Right cardiac atrium (tissue), 5 donors: ENCODE measurements around the gene RABL6. TPM values are rescaled to one million over a fixed set of nuclear protein-coding genes. Genes with fewer than 3 reads are reported as not detected.
A peak's percentile ranks its signal among the peaks of the same experiment; 100 is the strongest.

ENCODE experiments used
- ATAC-seq, 2 donors: fragments of 200-7000 bp; cut with Tn5 transposase; one replicate each; pipeline versions ENCODE4 v1.8.0 to v1.9.1; 2020; ENCODE audit warnings: moderate library complexity in 2 of 2, mild to moderate bottlenecking in 1 of 2
- DNase-seq, 3 donors: peaks; one replicate each; pipeline ENCODE4 v3.0.0-alpha.2; 2020
- H3K27ac ChIP-seq: one replicate; pipeline ENCODE4 v1.5.1; 2013; ENCODE audit warnings: mild to moderate bottlenecking, low read length, control low read depth, moderate library complexity
- H3K27me3 ChIP-seq: one replicate; pipeline ENCODE4 v1.6.1; 2013; ENCODE audit not compliant: control insufficient read depth, insufficient read depth
- H3K4me1 ChIP-seq: one replicate; pipeline ENCODE4 v1.6.1; 2013; ENCODE audit warnings: low read length; ENCODE audit not compliant: control insufficient read depth, insufficient read depth
- H3K4me3 ChIP-seq: one replicate; pipeline ENCODE4 v1.5.1; 2013; ENCODE audit warnings: low read length, control low read depth
- H3K9me3 ChIP-seq: one replicate; pipeline ENCODE4 v1.6.1; 2013; ENCODE audit warnings: low read length; ENCODE audit not compliant: control insufficient read depth
- WGBS: extraction: QIAGEN DNeasy Blood & Tissue Kit; methylation state at CpG from one replicate; pipeline ENCODE4 v1.1.7; 2013; 5-methylcytosine and 5-hydroxymethylcytosine counted together
- intact Hi-C, 4 donors: fragments of 100-400 bp; cut with DNase I; formaldehyde crosslinking; loops; one replicate each; pipeline versions ENCODE4 v1.11.0 to v1.14.0; 2022 to 2023
- polyA plus RNA-seq: library from polyadenylated mRNA; stranded (reverse); fragments of 200-250 nt; gene quantifications from one replicate; pipeline ENCODE4 v1.2.3, GENCODE V29; 2013
- total RNA-seq, 4 donors: library from RNA; stranded (reverse); fragmentation: NEBNext Ultra II Directional; extraction: Animal tissue kit (Norgen Biotek cat#: 25700); gene quantifications; one replicate each; pipeline ENCODE4 v1.2.1, GENCODE V29; 2021
- donor health status: healthy with polysubstance abuse.
- donor health status: DM: no; HTN: yes; CAD: no.
- donor health status: DM: no; HTN: no; CAD: no.
- donor health status: DM: no; HTN: yes; CAD: no; lungs with severe emphysema.
- donor health status: DM: yes; HTN: yes; CAD: no.

The RABL6 gene
- total and polyA plus RNA-seq, 5 donors: 67.3 to 87.2 (median 72.1) TPM

DNA sequence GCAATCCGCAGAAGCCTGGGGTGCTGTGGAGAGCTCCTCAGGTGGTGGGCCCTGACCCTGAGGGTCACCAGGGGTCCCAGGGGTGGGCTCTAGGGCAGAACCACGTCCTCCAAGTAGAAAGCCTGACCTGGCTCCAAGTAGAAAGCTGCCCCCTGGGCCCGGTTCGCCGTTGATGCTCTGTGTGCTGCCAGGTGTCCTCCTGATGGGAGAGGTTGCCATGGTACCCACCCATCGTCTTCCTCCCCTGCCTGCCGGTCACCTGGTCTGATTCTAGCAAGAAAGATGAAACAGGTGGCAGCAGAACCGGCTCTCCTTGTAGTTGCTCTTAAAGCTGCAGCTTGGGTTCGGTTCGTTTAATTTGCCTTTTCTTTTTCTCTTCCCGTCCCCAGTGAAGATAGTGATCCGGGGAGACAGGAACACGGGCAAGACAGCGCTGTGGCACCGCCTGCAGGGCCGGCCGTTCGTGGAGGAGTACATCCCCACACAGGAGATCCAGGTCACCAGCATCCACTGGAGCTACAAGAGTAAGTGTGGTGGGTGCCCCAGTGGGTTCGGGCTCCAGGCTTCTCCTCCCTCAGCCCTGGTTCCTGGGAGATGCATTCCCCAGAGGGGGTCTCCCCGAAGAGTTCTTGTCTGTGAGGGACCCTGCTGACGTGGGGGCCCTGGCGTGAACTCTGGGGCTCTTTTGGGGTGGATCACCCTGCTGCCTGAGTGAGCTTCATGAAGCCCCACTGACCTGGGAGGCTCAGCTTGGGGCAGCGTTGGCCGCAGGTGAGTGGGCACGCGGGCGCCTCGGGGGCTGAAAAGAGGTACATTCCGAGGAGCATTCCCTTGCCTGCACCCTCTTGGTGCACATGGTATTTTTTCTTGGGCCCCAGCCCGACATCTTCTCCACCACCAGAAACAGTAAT is 15.6 kb downstream of the RABL6 start:
- H3K9me3 ChIP-seq: no peaks in the 10 kb centered on the region
- H3K4me3 ChIP-seq: no peak overlapping the region
- WGBS: 89% methylated on average over 30 of the region's 30 CpGs
- H3K27ac ChIP-seq: no peak overlapping the region
- peaks cover 5% of the 10 kb centered on the region for H3K4me1 ChIP-seq
- intact Hi-C loops: no loop called here
- peak in 2 of 3 donors; percentile 34 to 44 for DNase-seq
- no peaks in the 10 kb centered on the region for H3K27me3 ChIP-seq
- no peak for ATAC-seq

DNA sequence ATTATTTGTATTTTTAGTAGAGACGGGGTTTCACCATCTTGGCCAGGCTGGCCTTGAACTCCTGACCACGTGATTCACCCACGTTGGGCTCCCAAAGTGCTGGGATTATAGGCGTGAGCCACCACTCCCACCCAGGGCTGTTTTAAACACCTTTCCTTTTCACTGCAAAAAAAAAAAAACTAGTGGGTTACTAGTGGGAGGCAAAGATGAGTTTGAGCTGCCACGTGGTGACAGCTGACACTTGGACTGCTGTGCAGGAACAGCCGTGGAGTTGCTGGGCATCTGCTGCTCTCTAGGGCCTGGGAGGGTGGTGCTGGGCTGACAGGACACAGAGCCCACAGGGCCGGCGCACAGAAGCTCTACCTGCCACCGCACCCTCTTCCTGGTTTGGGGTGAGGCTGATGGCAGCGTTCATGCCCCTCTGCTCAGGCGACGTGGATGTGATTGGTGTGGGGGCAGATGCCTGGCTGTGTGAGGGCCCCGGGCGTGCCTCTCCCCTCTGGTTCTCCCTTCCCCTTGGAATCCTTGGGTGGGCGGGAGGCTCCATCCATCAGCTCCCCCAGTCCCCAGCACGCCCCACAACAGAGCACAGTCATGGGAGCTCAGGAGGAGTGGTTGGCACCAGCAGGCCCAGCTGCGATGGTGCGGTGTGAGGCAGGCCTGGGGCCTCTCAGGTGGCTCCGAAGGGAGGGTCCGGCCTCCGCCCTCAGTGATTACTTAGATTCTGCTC is 16.9 kb downstream of the RABL6 start:
- no peak overlapping the region for H3K4me3 ChIP-seq
- intact Hi-C loops: no loop called here
- peaks cover 5% of the 10 kb centered on the region for H3K4me1 ChIP-seq
- ATAC-seq (no peak), DNase-seq (peak in 1 of 3 donors; percentile 29)
- H3K27ac ChIP-seq: no peak overlapping the region
- WGBS: 91% methylated on average over 21 of the region's 21 CpGs
- H3K27me3 ChIP-seq: no peaks in the 10 kb centered on the region
- no peaks in the 10 kb centered on the region for H3K9me3 ChIP-seq

DNA sequence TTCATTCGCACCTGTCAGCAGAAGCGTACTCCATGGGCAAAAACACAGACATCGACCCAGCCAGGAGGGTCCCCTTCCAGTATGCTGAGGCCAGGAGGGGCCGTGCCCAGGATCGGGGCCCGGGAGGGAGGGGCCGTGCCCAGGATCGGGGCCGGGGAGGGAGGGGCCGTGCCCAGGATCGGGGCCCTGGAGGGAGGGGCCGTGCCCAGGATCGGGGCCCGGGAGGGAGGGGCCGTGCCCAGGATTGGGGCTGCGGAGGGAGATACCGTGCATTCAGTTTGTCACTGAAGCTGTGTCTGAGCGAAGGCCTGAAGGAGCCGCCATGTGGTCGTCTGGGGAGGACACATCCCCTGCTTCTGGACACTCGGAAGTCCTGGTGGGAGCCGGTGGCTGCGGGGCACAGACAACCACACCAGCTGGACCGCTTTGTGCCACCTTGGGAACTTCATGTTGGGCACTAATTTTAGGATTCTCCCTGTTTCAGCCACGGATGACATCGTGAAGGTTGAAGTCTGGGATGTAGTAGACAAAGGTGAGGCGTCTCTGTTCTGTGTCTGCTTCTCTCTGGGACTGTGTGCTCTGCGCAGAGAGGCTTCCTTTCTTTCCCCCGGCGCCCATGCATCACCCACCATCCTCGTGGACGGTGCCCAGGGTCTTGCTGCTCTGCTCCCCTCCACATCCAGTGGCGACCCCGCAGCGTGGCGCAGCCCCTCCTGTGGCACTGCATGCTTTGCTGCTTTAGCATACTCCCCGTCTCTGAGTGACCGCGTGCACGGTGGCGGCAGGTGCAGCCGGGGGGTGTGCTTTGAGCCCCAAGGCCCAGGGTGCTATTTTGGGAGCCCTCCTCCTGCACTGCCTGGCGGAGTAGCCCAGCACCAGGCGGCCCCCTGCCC is 17.8 kb downstream of the RABL6 start:
- 91% methylated on average over 44 of the region's 44 CpGs for WGBS
- Histone ChIP-seq H3K4me1 (peaks cover 5% of the 10 kb centered on the region), H3K4me3 (no peak overlapping the region), H3K27ac (no peak overlapping the region), H3K9me3 (no peaks in the 10 kb centered on the region), H3K27me3 (no peaks in the 10 kb centered on the region)
- ATAC-seq (no peak), DNase-seq (peak in 2 of 3 donors; percentile 12 to 50)
- intact Hi-C loops: no loop called here

GRCh38 chr9:136826188-136826541 is 18.4 kb downstream of the RABL6 start:
- Histone ChIP-seq H3K9me3 (no peaks in the 10 kb centered on the region), H3K4me3 (no peak overlapping the region), H3K27ac (no peak overlapping the region), H3K4me1 (peaks cover under 1% of the 10 kb centered on the region), H3K27me3 (no peaks in the 10 kb centered on the region)
- intact Hi-C loops: no loop called here
- no peak for DNase-seq
- ATAC-seq: no peak
- 91% methylated on average over 17 of the region's 17 CpGs for WGBS

DNA sequence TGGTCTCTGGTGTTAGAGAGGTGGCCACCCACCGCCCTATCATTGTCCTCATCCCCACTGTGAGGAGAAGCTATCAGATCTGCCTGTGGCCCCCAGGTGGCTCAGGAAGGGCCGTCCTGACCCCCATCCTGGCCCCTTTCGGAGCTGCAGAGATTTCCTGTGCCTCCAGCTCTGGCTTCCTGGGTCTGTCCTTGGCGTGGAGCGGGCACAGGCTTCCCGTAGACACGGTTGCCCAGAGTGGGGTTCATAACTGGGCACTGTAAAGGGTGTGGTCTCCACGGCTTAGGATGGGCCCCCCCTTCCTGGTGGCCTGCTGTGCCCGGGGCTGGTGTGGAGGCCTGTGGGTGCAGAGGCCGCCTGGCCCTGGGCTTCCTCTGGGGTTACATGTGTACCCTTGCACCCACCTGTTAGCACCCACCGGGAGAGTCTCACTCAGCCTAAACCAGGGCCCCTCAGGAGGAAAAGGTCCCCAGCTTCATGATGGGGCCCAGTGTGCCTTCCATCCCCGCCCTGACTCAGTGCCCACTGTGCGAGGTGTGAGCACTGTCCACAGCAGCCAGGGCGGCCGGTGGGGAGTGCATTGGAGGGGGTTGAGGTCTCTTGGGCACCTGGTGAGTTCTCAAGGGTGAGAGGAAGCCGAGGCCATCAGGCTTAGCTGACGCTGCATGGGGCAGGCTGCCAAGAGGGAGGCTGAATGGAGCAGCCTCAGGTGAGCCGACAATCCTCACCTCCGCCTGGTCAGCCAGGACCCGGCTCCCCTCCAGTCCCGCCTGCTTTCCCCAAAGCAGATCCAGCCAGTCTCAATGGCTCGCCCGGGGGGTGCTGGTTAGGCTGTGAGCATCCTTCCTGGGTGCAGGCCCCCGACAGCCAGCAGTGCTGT is 19.2 kb downstream of the RABL6 start:
- H3K27me3 ChIP-seq: no peaks in the 10 kb centered on the region
- H3K4me3 ChIP-seq: no peak overlapping the region
- H3K27ac ChIP-seq: no peak overlapping the region
- peak in 2 of 3 donors; percentile 47 for DNase-seq
- intact Hi-C loops: no loop called here
- H3K9me3 ChIP-seq: no peaks in the 10 kb centered on the region
- 90% methylated on average over 24 of the region's 24 CpGs for WGBS
- no peaks in the 10 kb centered on the region for H3K4me1 ChIP-seq
- ATAC-seq: no peak

- no peaks in the 10 kb centered on the region for H3K4me1 ChIP-seq
- no peak overlapping the region for H3K27ac ChIP-seq
- H3K4me3 ChIP-seq: no peak overlapping the region
- ATAC-seq: no peak
- peak in 2 of 3 donors; percentile 33 to 43 for DNase-seq
- no peaks in the 10 kb centered on the region for H3K9me3 ChIP-seq
- intact Hi-C loops: no loop called here
- H3K27me3 ChIP-seq: no peaks in the 10 kb centered on the region
- 93% methylated on average over 14 of the region's 14 CpGs for WGBS
Observed at GRCh38 chr9:136827794-136828473, 20.2 kb downstream of the RABL6 start.

DNA sequence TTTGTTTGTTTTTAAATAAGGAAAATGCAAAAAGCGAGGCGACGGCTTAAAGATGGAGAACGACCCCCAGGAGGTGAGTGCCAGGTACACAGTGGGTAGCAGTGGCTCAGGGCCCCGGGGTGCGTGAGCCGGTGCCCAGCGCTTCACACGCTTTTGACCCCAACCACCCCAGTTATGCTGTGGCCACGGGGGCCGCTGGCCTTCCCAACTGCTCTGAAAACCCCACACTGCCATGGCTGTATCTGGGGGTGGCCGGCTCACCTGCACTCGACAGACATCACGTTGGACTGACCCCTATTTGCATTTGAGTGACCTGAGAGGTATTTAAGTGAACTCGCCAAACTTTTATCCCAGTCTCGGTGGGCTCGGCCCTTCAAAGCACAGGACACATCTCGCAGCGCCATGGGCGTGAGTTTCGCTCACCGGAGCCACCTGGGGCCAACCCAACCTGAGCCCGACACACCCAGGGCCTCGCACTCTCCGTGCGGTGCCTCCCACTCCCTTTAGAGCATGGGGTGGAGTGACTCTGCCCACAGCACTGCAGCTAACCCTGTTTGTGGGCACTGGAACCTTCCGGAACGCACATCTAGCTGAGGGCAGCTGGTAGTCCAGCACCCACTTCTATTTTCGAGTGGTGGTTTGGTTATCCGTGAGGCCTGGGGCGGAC is 20.9 kb downstream of the RABL6 start:
- H3K4me1 ChIP-seq: no peaks in the 10 kb centered on the region
- DNase-seq: peak in 2 of 3 donors; percentile 26 to 38
- no peak overlapping the region for H3K27ac ChIP-seq
- WGBS: 94% methylated on average over 31 of the region's 31 CpGs
- H3K27me3 ChIP-seq: no peaks in the 10 kb centered on the region
- intact Hi-C loops: no loop called here
- no peak overlapping the region for H3K4me3 ChIP-seq
- H3K9me3 ChIP-seq: no peaks in the 10 kb centered on the region
- no peak for ATAC-seq

DNA sequence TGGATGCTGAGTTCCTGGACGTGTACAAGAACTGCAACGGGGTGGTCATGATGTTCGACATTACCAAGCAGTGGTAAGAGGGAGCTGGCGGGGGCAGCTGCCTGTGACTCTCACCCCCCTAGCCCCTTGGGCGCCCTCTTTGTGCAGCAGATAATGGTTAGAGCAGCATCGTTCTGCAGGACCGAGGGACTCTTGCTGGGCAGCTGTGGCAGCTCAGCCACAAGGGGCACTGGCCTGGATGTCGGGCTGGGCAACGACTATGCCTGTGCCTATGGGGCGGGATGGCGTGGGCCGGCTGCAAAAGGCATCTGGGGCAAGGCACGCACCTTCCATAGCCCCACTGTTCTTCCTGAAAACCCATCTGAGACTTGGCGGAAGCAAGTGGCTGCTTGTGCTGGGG is 21.7 kb downstream of the RABL6 start:
- no peak overlapping the region for H3K4me3 ChIP-seq
- no peaks in the 10 kb centered on the region for H3K27me3 ChIP-seq
- 86% methylated on average over 14 of the region's 14 CpGs for WGBS
- no peak overlapping the region for H3K27ac ChIP-seq
- no peaks in the 10 kb centered on the region for H3K9me3 ChIP-seq
- intact Hi-C loops: no loop called here
- DNase-seq: peak in 2 of 3 donors; percentile 13 to 27
- H3K4me1 ChIP-seq: no peaks in the 10 kb centered on the region
- ATAC-seq: no peak

- Histone ChIP-seq H3K27ac (no peak overlapping the region), H3K9me3 (no peaks in the 10 kb centered on the region), H3K4me1 (no peaks in the 10 kb centered on the region), H3K4me3 (no peak overlapping the region), H3K27me3 (no peaks in the 10 kb centered on the region)
- ATAC-seq (no peak), DNase-seq (peak; percentile 12 to 52 (median 51))
- 90% methylated on average over 41 of the region's 41 CpGs for WGBS
- intact Hi-C loops: no loop called here
Observed at GRCh38 chr9:136829981-136830885, 22.5 kb downstream of the RABL6 start.
